SK-MEL-5 (cell line): Measurements from ENCODE around the gene BANF1. TPM values are rescaled to one million over a fixed set of nuclear protein-coding genes. Genes with fewer than 3 reads are reported as not detected.
"Not testable (repeated sequence)": the region's sequence is repeated elsewhere in the genome, so short reads cannot be mapped to it uniquely, and the experiment has no call there.

ENCODE experiments used
- DNase-seq: peaks from one replicate; pipeline ENCODE4 v3.0.0-alpha.2; 2016; ENCODE audit warnings: low read depth, low spot score
- in situ Hi-C: cut with HindIII; loops from 2 replicates; pipeline ENCODE4 v1.10.0; 2016; ENCODE audit warnings: low sequenced_read_pairs, high pct_unique_total_duplicates, low pct_unique_long_range_greater_than_20kb
- total RNA-seq: library from RNA; depleted of rRNA; stranded (reverse); fragments of >200 nt; shearing (Covaris generic); gene quantifications from 2 replicates; pipeline ENCODE4 v1.2.3, GENCODE V29; 2014

Gene BANF1
- total RNA-seq, 1 experiment from 2014 or later, result 30.0 TPM

GRCh38 chr11:66006134-66006890 lies 4.0 kb downstream of the BANF1 start:
- in situ Hi-C loops, result no loop called here
- no peak for DNase-seq

GRCh38 chr11:66006891-66007176 lies 4.5 kb downstream of the BANF1 start:
- in situ Hi-C loops, result no loop called here
- no peak for DNase-seq

- in situ Hi-C loops, result no loop called here
- DNase-seq, result no peak
Observed at GRCh38 chr11:66007201-66007634, 4.9 kb downstream of the BANF1 start.

GRCh38 chr11:66008095-66008467 lies 5.8 kb downstream of the BANF1 start:
- in situ Hi-C loops, result no loop called here
- no peak for DNase-seq

- DNase-seq, result no peak
- in situ Hi-C loops, result no loop called here
Observed at GRCh38 chr11:66008468-66009101, 6.3 kb downstream of the BANF1 start.

- in situ Hi-C loops, DNase-seq: not testable (repeated sequence)
Observed at GRCh38 chr11:66010036-66010435, 7.7 kb downstream of the BANF1 start.

GRCh38 chr11:66011239-66011784 lies 9.0 kb downstream of the BANF1 start:
- DNase-seq, result no peak
- in situ Hi-C loops, result no loop called here

- DNase-seq, result no peak
- in situ Hi-C loops, result no loop called here
Observed at GRCh38 chr11:66011785-66012303, 9.5 kb downstream of the BANF1 start, which contains the start of gene CST6. Gene CST6 (plus strand): TSS chr11:66012008. CDS start chr11:66012045, 37 bp downstream.

GRCh38 chr11:66012371-66012945 lies 10.2 kb downstream of the BANF1 start:
- no peak for DNase-seq
- in situ Hi-C loops, result no loop called here

- DNase-seq, result no peak
- in situ Hi-C loops, result no loop called here
Observed at GRCh38 chr11:66012946-66013761, 10.9 kb downstream of the BANF1 start.

- in situ Hi-C loops, result no loop called here
- DNase-seq, result no peak
Observed at GRCh38 chr11:66013762-66014100, 11.4 kb downstream of the BANF1 start.

GRCh38 chr11:66014804-66015453 lies 12.6 kb downstream of the BANF1 start:
- in situ Hi-C loops, result no loop called here
- no peak for DNase-seq

GRCh38 chr11:66015454-66015881 lies 13.2 kb downstream of the BANF1 start:
- in situ Hi-C loops, result no loop called here
- DNase-seq, result no peak

- in situ Hi-C loops, result no loop called here
- no peak for DNase-seq
Observed at GRCh38 chr11:66015936-66016792, 13.9 kb downstream of the BANF1 start.

- in situ Hi-C loops, result no loop called here
- DNase-seq, result no peak
Observed at GRCh38 chr11:66016793-66017177, 14.5 kb downstream of the BANF1 start.

GRCh38 chr11:66017321-66017720 lies 15.0 kb downstream of the BANF1 start:
- no peak for DNase-seq
- in situ Hi-C loops, result no loop called here

GRCh38 chr11:66020212-66020611 lies 17.9 kb downstream of the BANF1 start:
- no peak for DNase-seq
- in situ Hi-C loops, result no loop called here
